SK-N-MC (cell line): ENCODE data around the gene ZNF580.
A peak's percentile ranks its signal among the peaks of the same experiment; 100 is the strongest.

Experiments used
- EZH2 ChIP-seq: fragments of 200-600 bp; sonication (generic); IDR thresholded peaks from one replicate; pipeline ENCODE4 v1.6.1; 2017; ENCODE audit warnings: antibody characterized with exemption
- FOXP2 ChIP-seq: optimal IDR thresholded peaks from 2 replicates; pipeline ENCODE3; 2011; ENCODE audit warnings: mild to moderate bottlenecking, moderate library complexity; ENCODE audit not compliant: insufficient read depth; ENCODE audit errors: extremely low read length, control extremely low read depth
- POLR2AphosphoS5 ChIP-seq: IDR thresholded peaks from 2 replicates; pipeline ENCODE4 v1.6.1; 2012; ENCODE audit warnings: mild to moderate bottlenecking, low read depth, low read length, borderline replicate concordance

- TF ChIP-seq EZH2, result no peak
- TF ChIP-seq POLR2AphosphoS5, result peak; percentile 45; the same call in 1 of the 2 replicates
- TF ChIP-seq FOXP2, result no peak
Observed at GRCh38 chr19:55641426-55642152, 787 bp downstream of the ZNF580 start.
